HepG2 (cell line): ENCODE results near the gene CCT3. TPM values are rescaled to one million over a fixed set of nuclear protein-coding genes. Genes with fewer than 3 reads are reported as not detected.
A peak's percentile ranks its signal among the peaks of the same experiment; 100 is the strongest.

Experiments
- CHCHD3 ChIP-seq: sonication (generic); formaldehyde crosslinking; IDR thresholded peaks from 2 replicates; pipeline ENCODE4 v1.8.0; 2022; ENCODE audit warnings: mild to moderate bottlenecking, missing genetic modification reagents, moderate library complexity
- ELF4 ChIP-seq: sonication (generic); formaldehyde crosslinking; IDR thresholded peaks from 2 replicates; pipeline ENCODE4 v1.5.0; 2020; ENCODE audit warnings: missing genetic modification reagents, mild to moderate bottlenecking, moderate library complexity, borderline replicate concordance
- FOXO4 ChIP-seq: sonication (generic); formaldehyde crosslinking; conservative IDR thresholded peaks from 2 replicates; pipeline ENCODE4 v1.8.1; 2023; ENCODE audit warnings: missing genetic modification reagents
- PAWR ChIP-seq: sonication (generic); formaldehyde crosslinking; IDR thresholded peaks from 2 replicates; pipeline ENCODE4 v1.4.0; 2020; ENCODE audit warnings: missing genetic modification reagents, mild to moderate bottlenecking, borderline replicate concordance
- PAX8 ChIP-seq: sonication (generic); formaldehyde crosslinking; IDR thresholded peaks from 2 replicates; pipeline ENCODE4 v1.8.0; 2022; ENCODE audit warnings: mild to moderate bottlenecking, missing genetic modification reagents, borderline replicate concordance
- REXO4 ChIP-seq: sonication (generic); formaldehyde crosslinking; IDR thresholded peaks from 2 replicates; pipeline ENCODE4 v1.8.0; 2022; ENCODE audit warnings: missing genetic modification reagents, mild to moderate bottlenecking, borderline replicate concordance
- SNAPC4 ChIP-seq: sonication (generic); formaldehyde crosslinking; IDR thresholded peaks from 2 replicates; pipeline ENCODE4 v1.4.0; 2020; ENCODE audit warnings: mild to moderate bottlenecking, missing genetic modification reagents
- SRY ChIP-seq: sonication (generic); formaldehyde crosslinking; IDR thresholded peaks from 2 replicates; pipeline ENCODE4 v1.8.0; 2022; ENCODE audit warnings: mild to moderate bottlenecking, missing genetic modification reagents
- TIGD3 ChIP-seq: sonication (generic); formaldehyde crosslinking; IDR thresholded peaks from 2 replicates; pipeline ENCODE4 v1.5.1; 2020; ENCODE audit warnings: mild to moderate bottlenecking, missing genetic modification reagents, borderline replicate concordance
- ZFP36L1 ChIP-seq: sonication (generic); formaldehyde crosslinking; IDR thresholded peaks from 2 replicates; pipeline ENCODE4 v1.8.0; 2022; ENCODE audit warnings: mild to moderate bottlenecking, missing genetic modification reagents, moderate library complexity
- ZFX ChIP-seq: sonication (generic); formaldehyde crosslinking; IDR thresholded peaks from 2 replicates; pipeline ENCODE4 v1.4.0; 2020; ENCODE audit warnings: mild to moderate bottlenecking, low read depth, missing genetic modification reagents, moderate library complexity
- ZNF230 ChIP-seq: sonication (generic); formaldehyde crosslinking; IDR thresholded peaks from 2 replicates; pipeline ENCODE4 v1.4.0; 2020; ENCODE audit warnings: mild to moderate bottlenecking, missing genetic modification reagents
- ZNF407 ChIP-seq: sonication (generic); formaldehyde crosslinking; IDR thresholded peaks from one replicate; pipeline ENCODE4 v1.5.1; 2020; ENCODE audit warnings: mild to moderate bottlenecking, missing genetic modification reagents; ENCODE audit errors: not compliant biosample characterization
- ZNF589 ChIP-seq: sonication (generic); formaldehyde crosslinking; conservative IDR thresholded peaks from 2 replicates; pipeline ENCODE4 v1.8.0; 2022; ENCODE audit warnings: mild to moderate bottlenecking, moderate library complexity, missing genetic modification reagents
- polyA plus RNA-seq, 8 experiments: library from polyadenylated mRNA; depleted of rRNA in 3 of 8; stranded (reverse) in 7 of 8; unstranded in 1 of 8; fragments of >200 nt; fragmentation: Illumina TruSeq in 4 of 8; extraction: Trizol in 4 of 8; gene quantifications; 2 replicates each; pipeline versions ENCODE4 v1.2.1 to v1.2.3, GENCODE V29; 2011 to 2016; ENCODE audit warnings: low read depth in 4 of 8, missing spikeins in 1 of 8, mixed read lengths in 1 of 8; ENCODE audit not compliant: insufficient read depth in 1 of 8
- total RNA-seq, 5 experiments: library from RNA; depleted of rRNA; stranded (reverse); fragments of >200 nt; fragmentation: Illumina TruSeq; extraction: Trizol; gene quantifications; 2 replicates each; pipeline ENCODE4 v1.2.3, GENCODE V29; 2016; ENCODE audit warnings: low read depth in 1 of 5

The CCT3 gene
- total and polyA plus RNA-seq, 2 of the 13 experiments (the other 11 are each of a cell fraction or from before 2014, with no cell fraction given) = 319 to 615 TPM

GRCh38 chr1:156337888-156338179 lies 258 bp downstream of the CCT3 start (continued):
- TF ChIP-seq ZNF589 (CRISPR knock-in tag) (no peak; the same call in 1 of the 2 replicates), SRY (CRISPR knock-in tag) (0 out of 2 replicates have a peak, but pooled peaks have one; percentile 0), CHCHD3 (CRISPR knock-in tag) (no peak), TIGD3 (CRISPR knock-in tag) (no peak), ZNF230 (CRISPR knock-in tag) (no peak), ZNF407 (CRISPR knock-in tag) (no peak), FOXO4 (CRISPR knock-in tag) (no peak), REXO4 (CRISPR knock-in tag) (no peak), ZFX (no peak), ELF4 (no peak), ZFP36L1 (no peak), PAX8 (CRISPR knock-in tag) (no peak), PAWR (CRISPR knock-in tag) (no peak), SNAPC4 (no peak)
